GM12892 (cell line): Measurements from ENCODE around the gene TMEM119.
"Not testable (repeated sequence)": the region's sequence is repeated elsewhere in the genome, so short reads cannot be mapped to it uniquely, and the experiment has no call there.

Experiments used
- DNase-seq: peaks from one replicate; pipeline ENCODE4 v3.0.0; 2011; ENCODE audit not compliant: insufficient read length
- FAIRE-seq: peaks from 2 replicates; lab custom pipeline; 2011; peaks lifted over from hg19 to GRCh38; lab: Jason Lieb, UNC
- POLR2A ChIP-seq: IDR thresholded peaks from 2 replicates; pipeline ENCODE4 v1.6.1; 2011; ENCODE audit warnings: low read depth, low read length, control low read depth
- POLR2AphosphoS5 ChIP-seq: IDR thresholded peaks from 2 replicates; pipeline ENCODE4 v1.6.1; 2011; ENCODE audit warnings: low read depth, low read length, control low read depth
- TAF1 ChIP-seq: IDR thresholded peaks from 2 replicates; pipeline ENCODE4 v1.6.1; 2011; ENCODE audit warnings: low read depth, mild to moderate bottlenecking, control low read depth, low read length, borderline replicate concordance

TMEM119 gene

DNA sequence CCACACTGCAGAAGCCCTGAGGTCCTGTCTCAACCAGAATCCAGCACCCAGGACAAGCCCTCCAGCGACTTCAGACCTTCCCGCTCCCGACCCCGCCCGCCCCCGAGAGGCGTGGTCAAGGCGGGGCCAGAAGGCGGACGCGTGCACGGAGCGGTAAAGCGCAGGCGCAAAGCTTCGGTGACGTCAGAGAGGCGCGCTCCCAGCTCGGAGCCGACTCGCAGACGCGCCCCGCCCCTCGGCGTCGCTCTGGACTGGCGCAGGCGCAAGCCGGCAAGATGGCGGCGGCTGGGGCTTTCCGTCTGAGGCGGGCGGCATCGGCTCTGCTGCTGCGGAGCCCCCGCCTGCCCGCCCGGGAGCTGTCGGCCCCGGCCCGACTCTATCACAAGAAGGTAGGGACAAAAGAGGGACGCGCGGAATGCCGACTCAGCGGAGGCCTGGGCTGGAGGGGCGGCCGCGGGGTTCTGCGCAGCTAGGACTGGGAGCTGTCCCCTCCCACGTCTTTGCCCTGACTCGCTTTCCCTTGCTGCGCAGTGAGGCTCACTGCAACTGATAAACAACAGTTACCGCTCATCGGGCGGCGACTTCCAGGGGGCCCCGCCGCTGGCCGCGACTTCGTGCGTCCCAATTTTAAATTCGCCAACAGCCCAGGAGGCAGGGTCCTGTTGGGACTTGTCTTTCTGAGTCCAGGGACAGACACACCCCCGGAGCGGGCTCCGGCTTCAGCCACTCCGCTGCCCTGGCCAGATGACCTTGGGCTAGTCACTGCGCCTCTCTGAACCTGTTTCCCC, 35.3 kb downstream of the TMEM119 start, which contains the start of gene ISCU:
Gene ISCU, plus strand, starts transcription at position 249 of the 788 bp plus-strand sequence. Its CDS starts 27 bp downstream, at position 276.
- DNase-seq (peak; percentile 88), FAIRE-seq (peak; percentile 90)
- peak; percentile 88 for TF ChIP-seq POLR2A
- TF ChIP-seq POLR2AphosphoS5: peak; percentile 20; the same call in 1 of the 2 replicates
- TF ChIP-seq TAF1: peak; percentile 73; the same call in 1 of the 2 replicates

GRCh38 chr12:108561852-108562347, 36.0 kb downstream of the TMEM119 start:
- no peak for TF ChIP-seq TAF1
- TF ChIP-seq POLR2A: no peak
- TF ChIP-seq POLR2AphosphoS5: no peak
- DNase-seq: no peak
- FAIRE-seq: no peak

GRCh38 chr12:108560752-108561719, 36.8 kb downstream of the TMEM119 start, which contains the start of gene SART3:
TSS of gene SART3 (minus strand) at chr12:108561173. CDS start at chr12:108561154, 19 bp downstream.
- DNase-seq (peak; percentile 74), FAIRE-seq (peak; percentile 92)
- TF ChIP-seq TAF1 (peak; percentile 95), POLR2AphosphoS5 (peak; percentile 81), POLR2A (peak; percentile 93)

DNA sequence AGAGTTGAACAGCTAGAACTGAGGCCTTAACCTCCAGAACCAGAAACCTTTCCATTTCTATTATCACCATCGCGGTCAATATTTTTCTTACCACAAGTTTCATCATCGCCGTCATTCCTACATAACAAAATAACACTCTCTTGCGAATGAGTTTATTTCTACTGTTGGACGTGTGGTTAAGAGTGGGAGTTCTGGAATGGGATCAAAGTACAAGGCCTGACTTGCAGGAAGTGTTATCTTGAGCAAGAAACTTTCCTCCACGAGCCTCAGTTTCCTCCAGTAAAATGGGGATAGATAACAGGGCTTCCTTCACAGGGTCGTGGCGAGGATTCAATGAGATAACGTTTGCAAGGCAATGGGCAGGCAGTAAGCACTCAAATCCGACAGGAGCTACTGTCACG, 37.6 kb downstream of the TMEM119 start:
- no peak for DNase-seq
- no peak for FAIRE-seq
- TF ChIP-seq TAF1: no peak
- no peak for TF ChIP-seq POLR2A
- no peak for TF ChIP-seq POLR2AphosphoS5

GRCh38 chr12:108559748-108560147, 38.1 kb downstream of the TMEM119 start:
- FAIRE-seq: no peak
- no peak for DNase-seq
- TF ChIP-seq POLR2A (no peak), POLR2AphosphoS5 (no peak), TAF1 (no peak)

DNA sequence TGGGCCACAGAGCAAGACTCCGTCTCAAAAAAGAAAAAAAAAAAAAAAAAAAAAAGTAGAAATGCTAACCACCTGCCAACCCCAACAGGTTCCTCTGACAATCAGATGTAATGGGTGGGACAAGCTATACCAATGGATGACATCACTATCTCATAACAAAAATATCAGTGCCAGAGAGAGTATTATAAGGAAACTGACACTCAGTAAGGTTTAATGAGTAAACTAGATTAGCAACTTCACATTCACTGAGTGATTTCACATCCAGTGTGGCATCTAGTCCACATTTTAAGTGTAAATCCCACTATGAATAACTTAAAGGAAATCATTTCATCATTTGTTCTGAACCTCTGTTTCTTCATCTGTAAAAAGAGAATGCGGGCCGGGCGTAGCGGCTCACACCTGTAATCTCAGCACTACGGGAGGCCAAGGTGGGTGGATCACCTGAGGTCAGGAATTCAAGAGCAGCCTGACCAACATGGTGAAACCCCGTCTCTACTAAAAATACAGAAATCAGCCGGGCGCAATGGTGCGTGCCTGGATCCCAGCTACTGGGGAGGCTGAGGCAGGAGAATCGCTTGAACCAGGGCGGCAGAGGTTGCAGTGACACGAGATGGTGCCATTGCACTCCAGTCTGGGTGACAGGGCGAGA, 38.8 kb downstream of the TMEM119 start:
- no peak for FAIRE-seq
- TF ChIP-seq POLR2A (no peak), TAF1 (no peak), POLR2AphosphoS5 (no peak)
- DNase-seq: no peak

GRCh38 chr12:108555383-108555782, 42.5 kb downstream of the TMEM119 start:
- not testable (repeated sequence) for DNase-seq, FAIRE-seq

DNA sequence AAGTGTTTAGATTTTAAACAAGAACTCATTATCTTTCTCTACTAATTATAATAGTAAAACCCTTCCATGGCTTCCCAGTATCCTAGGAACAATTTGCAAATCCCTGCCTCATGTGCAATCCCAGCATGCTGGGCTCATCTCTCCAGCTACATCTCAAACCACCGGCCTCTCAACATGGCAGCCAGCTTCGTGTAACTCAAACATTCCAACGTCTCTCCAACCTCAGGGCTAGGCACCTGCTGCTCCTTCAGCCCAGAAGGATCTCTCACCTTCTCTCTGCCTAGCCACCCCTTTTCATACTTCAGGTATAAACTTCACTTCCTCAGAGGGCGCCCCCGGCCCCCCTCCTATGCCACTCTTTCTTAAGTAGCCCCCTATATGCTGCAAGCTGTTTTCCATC, 44.1 kb downstream of the TMEM119 start:
- no peak for DNase-seq
- TF ChIP-seq POLR2A (no peak), TAF1 (no peak), POLR2AphosphoS5 (no peak)
- no peak for FAIRE-seq

DNA sequence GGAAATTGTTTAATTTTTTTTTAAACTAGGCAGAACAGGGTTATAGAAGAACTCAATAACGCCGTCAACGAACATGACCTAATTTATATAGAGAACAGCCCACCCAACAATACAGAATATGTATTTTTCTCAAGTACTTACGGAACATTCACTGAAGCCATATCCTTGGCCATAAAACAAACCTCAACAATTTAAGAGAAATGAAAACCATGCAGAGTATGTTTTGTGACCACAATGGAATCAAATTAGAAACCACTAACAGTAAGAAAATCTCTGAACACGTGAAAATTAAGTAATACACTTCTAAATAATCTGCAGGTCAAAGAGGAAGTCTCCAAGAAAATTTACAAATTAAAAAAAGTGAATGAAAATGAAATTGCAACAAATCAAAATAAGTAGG, 46.3 kb downstream of the TMEM119 start:
- FAIRE-seq: no peak
- no peak for DNase-seq

GRCh38 chr12:108548954-108549521, 48.8 kb downstream of the TMEM119 start:
- FAIRE-seq (peak; percentile 88), DNase-seq (no peak)
- TF ChIP-seq POLR2A (no peak), POLR2AphosphoS5 (no peak), TAF1 (no peak)

More for the DNA sequence above, 46.3 kb downstream of the TMEM119 start:
- no peak for TF ChIP-seq TAF1
- TF ChIP-seq POLR2A: no peak
- TF ChIP-seq POLR2AphosphoS5: no peak

GRCh38 chr12:108547686-108548085, 50.2 kb downstream of the TMEM119 start:
- DNase-seq (no peak), FAIRE-seq (peak; percentile 57)
- no peak for TF ChIP-seq POLR2A
- no peak for TF ChIP-seq POLR2AphosphoS5
- TF ChIP-seq TAF1: no peak
